Breast epithelium (tissue), 4 donors: Measurements from ENCODE around the gene GTPBP3. TPM values are rescaled to one million over a fixed set of nuclear protein-coding genes. Genes with fewer than 3 reads are reported as not detected.

Experiments
- DNase-seq, 2 donors: peaks; one replicate each; pipeline ENCODE4 v3.0.0-alpha.2; 2019; ENCODE audit warnings: low spot score in 2 of 2
- H3K27ac ChIP-seq, 2 donors: fragments of 200-600 bp; sonication (generic) in 1 of 2; one replicate each; pipeline ENCODE4 v1.5.1; 2016 to 2019; ENCODE audit warnings: mild to moderate bottlenecking in 1 of 2
- H3K27me3 ChIP-seq, 2 donors: fragments of 200-600 bp; sonication (generic) in 1 of 2; one replicate each; pipeline versions ENCODE4 v1.5.1 to v1.6.0; 2017 to 2019; ENCODE audit warnings: control low read depth in 1 of 2, mild to moderate bottlenecking in 1 of 2
- H3K36me3 ChIP-seq: fragments of 200-600 bp; one replicate; pipeline ENCODE4 v1.5.1; 2019
- H3K4me1 ChIP-seq, 2 donors: fragments of 200-600 bp; sonication (generic); one replicate each; pipeline ENCODE4 v1.5.1; 2016 to 2019; ENCODE audit warnings: control low read depth in 1 of 2
- H3K4me3 ChIP-seq, 3 donors: fragments of 200-600 bp; sonication (generic); 1 replicate in 2 of 3; 2 replicates in 1 of 3; pipeline ENCODE4 v1.5.1; 2016 to 2019; ENCODE audit warnings: mild to moderate bottlenecking in 3 of 3, moderate library complexity in 2 of 3
- H3K9me3 ChIP-seq, 2 donors: fragments of 200-600 bp; sonication (generic) in 1 of 2; one replicate each; pipeline ENCODE4 v1.5.1; 2016 to 2019; ENCODE audit warnings: control low read depth in 1 of 2
- POLR2A ChIP-seq: fragments of 450-650 bp; IDR thresholded peaks from one replicate; pipeline ENCODE4 v1.6.1; 2016; ENCODE audit warnings: antibody characterized with exemption, mild to moderate bottlenecking, moderate library complexity
- POLR2AphosphoS5 ChIP-seq, 3 donors: sonication (generic); formaldehyde crosslinking; IDR thresholded peaks; one replicate each; pipeline ENCODE4 v1.6.1; 2017; ENCODE audit warnings: antibody characterized with exemption in 3 of 3
- intact Hi-C: fragments of 100-400 bp; cut with DNase I; formaldehyde crosslinking; loops from one replicate; pipeline ENCODE4 v1.15.1; 2023; ENCODE audit warnings: low total_unique reads
- total RNA-seq, 3 donors: library from RNA; depleted of rRNA; stranded (reverse); fragments of >200 nt; gene quantifications; one replicate each; pipeline ENCODE4 v1.1.0, GENCODE V29; 2016
- TF ChIP-seq, protein P1 (sequence below), 3 donors: fragments of 450-650 bp; IDR thresholded peaks; one replicate each; pipeline ENCODE4 v1.5.1; 2016 to 2017; ENCODE audit warnings: antibody characterized with exemption in 3 of 3, mild to moderate bottlenecking in 3 of 3, moderate library complexity in 3 of 3

Gene GTPBP3
- total RNA-seq, 3 donors from 2014 or later: 15.5 to 22.6 (median 17.7) TPM

DNA sequence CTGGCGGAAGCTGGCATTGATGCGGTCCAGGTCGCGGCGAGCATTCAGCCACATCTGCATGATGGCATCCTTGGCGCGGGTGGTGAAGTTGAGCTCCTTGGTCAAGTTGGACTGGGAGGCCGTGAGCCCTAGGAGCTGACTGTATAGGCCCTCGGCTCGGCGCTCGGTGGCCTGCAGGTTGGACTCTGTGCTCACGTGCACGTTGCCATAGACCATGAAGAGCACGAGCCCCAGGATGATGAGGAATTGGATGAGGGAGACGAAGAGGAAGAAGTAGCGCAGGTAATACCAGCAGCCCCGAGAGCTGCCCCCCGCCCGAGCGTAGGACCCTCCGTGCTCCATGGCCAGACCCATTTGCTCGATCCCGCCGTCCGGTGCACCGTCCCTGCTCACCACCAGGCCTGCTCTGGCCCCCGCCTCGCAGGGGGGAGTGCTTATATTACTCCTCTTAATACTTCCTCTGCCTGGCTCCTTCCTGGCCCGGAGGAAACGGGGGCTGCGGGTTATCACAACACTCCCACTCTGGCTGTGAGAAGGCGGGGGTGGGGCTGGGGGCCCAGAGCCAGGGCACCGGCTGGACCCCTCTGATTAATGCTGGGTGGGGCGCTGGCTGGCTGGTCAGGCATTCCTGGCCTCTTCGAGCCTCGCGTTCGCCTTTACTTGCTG, 39.7 kb downstream of the GTPBP3 start, which contains the start of gene PLVAP:
Gene PLVAP, minus strand, starts transcription at position 408 of the 666 bp plus-strand sequence. Its CDS starts 54 bp downstream, at position 354.
- Histone ChIP-seq H3K27ac (peak within 1 kb of the TSS in 1 of 2 donors; percentile 48), H3K4me3 (peak within 1 kb of the TSS; percentile 30 to 51 (median 32))
- TF ChIP-seq POLR2A (no peak), POLR2AphosphoS5 (IDR thresholded peaks at IDR 0.05) (no peak)
- TF ChIP-seq, protein P1, sequence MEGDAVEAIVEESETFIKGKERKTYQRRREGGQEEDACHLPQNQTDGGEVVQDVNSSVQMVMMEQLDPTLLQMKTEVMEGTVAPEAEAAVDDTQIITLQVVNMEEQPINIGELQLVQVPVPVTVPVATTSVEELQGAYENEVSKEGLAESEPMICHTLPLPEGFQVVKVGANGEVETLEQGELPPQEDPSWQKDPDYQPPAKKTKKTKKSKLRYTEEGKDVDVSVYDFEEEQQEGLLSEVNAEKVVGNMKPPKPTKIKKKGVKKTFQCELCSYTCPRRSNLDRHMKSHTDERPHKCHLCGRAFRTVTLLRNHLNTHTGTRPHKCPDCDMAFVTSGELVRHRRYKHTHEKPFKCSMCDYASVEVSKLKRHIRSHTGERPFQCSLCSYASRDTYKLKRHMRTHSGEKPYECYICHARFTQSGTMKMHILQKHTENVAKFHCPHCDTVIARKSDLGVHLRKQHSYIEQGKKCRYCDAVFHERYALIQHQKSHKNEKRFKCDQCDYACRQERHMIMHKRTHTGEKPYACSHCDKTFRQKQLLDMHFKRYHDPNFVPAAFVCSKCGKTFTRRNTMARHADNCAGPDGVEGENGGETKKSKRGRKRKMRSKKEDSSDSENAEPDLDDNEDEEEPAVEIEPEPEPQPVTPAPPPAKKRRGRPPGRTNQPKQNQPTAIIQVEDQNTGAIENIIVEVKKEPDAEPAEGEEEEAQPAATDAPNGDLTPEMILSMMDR (IDR thresholded peaks at IDR 0.05): no peak

DNA sequence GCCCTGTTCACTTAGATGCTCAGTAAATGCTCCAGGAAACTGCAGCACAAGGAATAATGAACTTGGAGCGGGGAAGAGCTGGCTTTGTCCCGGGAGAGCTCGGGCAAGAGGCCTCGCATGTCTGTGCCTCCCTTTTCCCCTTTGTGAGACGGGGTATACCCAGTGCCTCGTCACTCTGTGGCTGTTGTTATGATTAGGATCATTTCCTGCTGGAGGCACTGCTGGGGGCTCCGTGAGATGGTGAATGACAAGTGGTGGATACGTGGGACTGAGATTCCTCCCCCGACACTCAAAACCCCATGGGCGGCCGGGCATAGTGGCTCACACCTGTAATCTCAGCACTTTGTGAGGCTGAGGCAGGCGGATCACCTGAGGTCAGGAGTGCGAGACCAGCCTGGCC, 40.9 kb downstream of the GTPBP3 start:
- Histone ChIP-seq H3K27ac (no peak overlapping the region), H3K4me3 (no peak overlapping the region), H3K4me1 (no peaks in the 10 kb centered on the region), H3K27me3 (no peaks in the 10 kb centered on the region), H3K36me3 (no peaks in the 10 kb centered on the region), H3K9me3 (no peaks in the 10 kb centered on the region)
- TF ChIP-seq POLR2A (no peak), POLR2AphosphoS5 (IDR thresholded peaks at IDR 0.05) (no peak)
- TF ChIP-seq, protein P1 (IDR thresholded peaks at IDR 0.05): no peak
- intact Hi-C loops: no loop called here
- no peak for DNase-seq

More for the DNA sequence above, 39.7 kb downstream of the GTPBP3 start, which contains the start of gene PLVAP:
- H3K4me1 ChIP-seq: no peaks in the 10 kb centered on the region
- DNase-seq: no peak
- no peaks in the 10 kb centered on the region for H3K36me3 ChIP-seq
- no peaks in the 10 kb centered on the region for H3K27me3 ChIP-seq
- H3K9me3 ChIP-seq: no peaks in the 10 kb centered on the region
- intact Hi-C loops: no loop called here

DNA sequence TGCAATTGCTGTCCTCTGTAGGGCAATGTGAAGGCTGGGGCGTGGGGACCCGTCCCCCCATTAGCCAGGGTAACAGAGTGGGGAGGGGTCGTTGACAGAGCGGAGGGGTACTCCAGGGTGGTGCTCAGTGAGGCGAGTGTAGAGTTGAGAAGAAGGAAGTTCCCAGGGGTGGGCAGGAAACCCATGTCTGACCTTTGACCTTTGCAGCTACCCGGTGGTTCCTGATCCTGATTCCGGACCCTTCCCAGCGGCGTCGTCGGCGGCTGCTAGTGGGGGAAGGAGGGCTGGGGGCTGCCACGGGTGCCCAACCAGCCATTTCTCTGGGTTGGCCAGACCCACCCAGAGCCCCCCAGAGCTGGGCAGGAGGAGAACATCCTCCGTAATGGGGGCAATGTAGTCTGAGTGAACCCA, 41.9 kb downstream of the GTPBP3 start:
- no peak overlapping the region for H3K27ac ChIP-seq
- no peaks in the 10 kb centered on the region for H3K4me1 ChIP-seq
- H3K9me3 ChIP-seq: no peaks in the 10 kb centered on the region
- DNase-seq: no peak
- no peak for TF ChIP-seq POLR2AphosphoS5 (IDR thresholded peaks at IDR 0.05)
- TF ChIP-seq, protein P1 (IDR thresholded peaks at IDR 0.05): no peak
- TF ChIP-seq POLR2A: no peak
- H3K36me3 ChIP-seq: no peaks in the 10 kb centered on the region
- no peaks in the 10 kb centered on the region for H3K27me3 ChIP-seq
- intact Hi-C loops: no loop called here
- H3K4me3 ChIP-seq: no peak overlapping the region

DNA sequence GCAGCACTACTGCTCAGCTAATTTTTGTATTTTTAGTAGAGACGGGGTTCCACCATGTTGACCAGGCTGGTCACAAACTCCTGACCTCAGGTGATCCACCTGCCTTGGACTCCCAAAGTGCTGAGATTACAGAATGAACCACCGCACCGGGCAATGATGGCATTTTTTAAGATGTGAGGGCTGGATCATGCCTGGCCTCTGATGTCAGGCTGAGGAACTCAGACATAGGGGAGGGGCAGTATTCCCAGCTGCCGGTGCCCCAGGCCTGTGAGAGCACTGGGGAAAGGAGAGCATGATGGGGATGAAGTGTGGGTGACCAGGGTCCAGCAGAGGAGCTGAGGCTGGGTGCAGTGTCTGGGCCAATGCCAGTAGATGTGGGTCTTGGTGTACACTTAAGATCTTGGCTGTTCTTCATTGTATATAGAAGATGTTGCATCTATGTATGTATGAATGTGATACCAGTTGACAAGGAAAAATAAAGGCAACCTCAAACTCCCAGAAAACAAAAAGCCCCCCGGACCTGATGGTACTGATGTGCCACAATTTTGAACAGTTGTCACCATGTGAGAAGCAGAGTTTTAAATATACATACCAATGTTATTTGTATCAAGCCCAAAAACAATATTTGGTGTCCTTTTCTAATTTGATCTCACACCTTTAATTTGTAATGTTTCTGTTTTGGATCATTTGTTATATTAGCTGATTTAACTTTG, 43.2 kb downstream of the GTPBP3 start:
- Histone ChIP-seq H3K4me3 (no peak overlapping the region), H3K9me3 (no peaks in the 10 kb centered on the region), H3K4me1 (no peaks in the 10 kb centered on the region), H3K27ac (no peak overlapping the region), H3K36me3 (no peaks in the 10 kb centered on the region), H3K27me3 (no peaks in the 10 kb centered on the region)
- TF ChIP-seq POLR2A: no peak
- TF ChIP-seq, protein P1 (IDR thresholded peaks at IDR 0.05): no peak
- no peak for TF ChIP-seq POLR2AphosphoS5 (IDR thresholded peaks at IDR 0.05)
- intact Hi-C loops: loop anchor here (10.0 kb wide), 1 partner anchor 76 kb away; the partner anchor contains the start of genes ABHD8, DDA1 and MRPL34
- no peak for DNase-seq
